Measurements from ENCODE around the gene MTR. TPM values are rescaled to one million over a fixed set of nuclear protein-coding genes. Genes with fewer than 3 reads are reported as not detected.

The MTR gene
- total and polyA plus RNA-seq, 9 of the 15 experiments (the other 6 are each of a cell fraction or from before 2014, with no cell fraction given): 3.4 to 44.3 (median 20.3) TPM

- TF ChIP-seq IRF2 (CRISPR knock-in tag; IDR thresholded peaks at IDR 0.05) (no peak), GTF2A2 (tag; IDR thresholded peaks at IDR 0.05) (no peak), GATAD2A (IDR thresholded peaks at IDR 0.05) (no peak), PHF20 (IDR thresholded peaks at IDR 0.05; ENCODE audit: partially characterized antibody) (no peak), EZH2 (IDR thresholded peaks at IDR 0.05; ENCODE audit: borderline replicate concordance, low read depth, low read length) (no peak), SMARCE1 (IDR thresholded peaks at IDR 0.05) (0 out of 2 replicates have a peak, but pooled peaks have one; percentile 17), RFX5 (IDR thresholded peaks at IDR 0.05; ENCODE audit: low read depth, low read length) (no peak), RBM14 (IDR thresholded peaks at IDR 0.05; ENCODE audit: borderline replicate concordance, insufficient read depth, low read depth, low read length) (no peak), PCBP1 (IDR thresholded peaks at IDR 0.05; ENCODE audit: low read depth, low read length, poor library complexity, severe bottlenecking) (no peak), YY1 (IDR thresholded peaks at IDR 0.05; ENCODE audit: borderline replicate concordance in 1 of 3, control insufficient read depth in 1 of 3, extremely low read depth in 1 of 3, insufficient read depth in 3 of 3, insufficient read length in 1 of 3, insufficient replicate concordance in 2 of 3, low read depth in 1 of 3, low read length in 2 of 3) (peak in 1 of 3 experiments; percentile 15), WHSC1 (IDR thresholded peaks at IDR 0.05; ENCODE audit: low read length) (no peak), NFIC (IDR thresholded peaks at IDR 0.05) (peak; percentile 79), ZNF431 (CRISPR knock-in tag; IDR thresholded peaks at IDR 0.05) (no peak), MITF (IDR thresholded peaks at IDR 0.05) (no peak), FOXM1 (IDR thresholded peaks at IDR 0.05; ENCODE audit: low read depth) (peak; percentile 63; the same call in 1 of the 2 replicates), FOXM1 (CRISPR knock-in tag; IDR thresholded peaks at IDR 0.05; ENCODE audit: low read depth) (no peak), KHSRP (IDR thresholded peaks at IDR 0.05) (no peak), HDAC1 (IDR thresholded peaks at IDR 0.05) (peak in 1 of 2 experiments; percentile 53; a peak in 2 of 4 replicates), ATF1 (CRISPR knock-in tag; IDR thresholded peaks at IDR 0.05) (no peak), ATF1 (tag; IDR thresholded peaks at IDR 0.05) (no peak)
- TF ChIP-seq, protein P1, sequence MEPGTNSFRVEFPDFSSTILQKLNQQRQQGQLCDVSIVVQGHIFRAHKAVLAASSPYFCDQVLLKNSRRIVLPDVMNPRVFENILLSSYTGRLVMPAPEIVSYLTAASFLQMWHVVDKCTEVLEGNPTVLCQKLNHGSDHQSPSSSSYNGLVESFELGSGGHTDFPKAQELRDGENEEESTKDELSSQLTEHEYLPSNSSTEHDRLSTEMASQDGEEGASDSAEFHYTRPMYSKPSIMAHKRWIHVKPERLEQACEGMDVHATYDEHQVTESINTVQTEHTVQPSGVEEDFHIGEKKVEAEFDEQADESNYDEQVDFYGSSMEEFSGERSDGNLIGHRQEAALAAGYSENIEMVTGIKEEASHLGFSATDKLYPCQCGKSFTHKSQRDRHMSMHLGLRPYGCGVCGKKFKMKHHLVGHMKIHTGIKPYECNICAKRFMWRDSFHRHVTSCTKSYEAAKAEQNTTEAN (CRISPR knock-in tag; IDR thresholded peaks at IDR 0.05): no peak
- TF ChIP-seq, protein P2, sequence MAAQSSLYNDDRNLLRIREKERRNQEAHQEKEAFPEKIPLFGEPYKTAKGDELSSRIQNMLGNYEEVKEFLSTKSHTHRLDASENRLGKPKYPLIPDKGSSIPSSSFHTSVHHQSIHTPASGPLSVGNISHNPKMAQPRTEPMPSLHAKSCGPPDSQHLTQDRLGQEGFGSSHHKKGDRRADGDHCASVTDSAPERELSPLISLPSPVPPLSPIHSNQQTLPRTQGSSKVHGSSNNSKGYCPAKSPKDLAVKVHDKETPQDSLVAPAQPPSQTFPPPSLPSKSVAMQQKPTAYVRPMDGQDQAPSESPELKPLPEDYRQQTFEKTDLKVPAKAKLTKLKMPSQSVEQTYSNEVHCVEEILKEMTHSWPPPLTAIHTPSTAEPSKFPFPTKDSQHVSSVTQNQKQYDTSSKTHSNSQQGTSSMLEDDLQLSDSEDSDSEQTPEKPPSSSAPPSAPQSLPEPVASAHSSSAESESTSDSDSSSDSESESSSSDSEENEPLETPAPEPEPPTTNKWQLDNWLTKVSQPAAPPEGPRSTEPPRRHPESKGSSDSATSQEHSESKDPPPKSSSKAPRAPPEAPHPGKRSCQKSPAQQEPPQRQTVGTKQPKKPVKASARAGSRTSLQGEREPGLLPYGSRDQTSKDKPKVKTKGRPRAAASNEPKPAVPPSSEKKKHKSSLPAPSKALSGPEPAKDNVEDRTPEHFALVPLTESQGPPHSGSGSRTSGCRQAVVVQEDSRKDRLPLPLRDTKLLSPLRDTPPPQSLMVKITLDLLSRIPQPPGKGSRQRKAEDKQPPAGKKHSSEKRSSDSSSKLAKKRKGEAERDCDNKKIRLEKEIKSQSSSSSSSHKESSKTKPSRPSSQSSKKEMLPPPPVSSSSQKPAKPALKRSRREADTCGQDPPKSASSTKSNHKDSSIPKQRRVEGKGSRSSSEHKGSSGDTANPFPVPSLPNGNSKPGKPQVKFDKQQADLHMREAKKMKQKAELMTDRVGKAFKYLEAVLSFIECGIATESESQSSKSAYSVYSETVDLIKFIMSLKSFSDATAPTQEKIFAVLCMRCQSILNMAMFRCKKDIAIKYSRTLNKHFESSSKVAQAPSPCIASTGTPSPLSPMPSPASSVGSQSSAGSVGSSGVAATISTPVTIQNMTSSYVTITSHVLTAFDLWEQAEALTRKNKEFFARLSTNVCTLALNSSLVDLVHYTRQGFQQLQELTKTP (IDR thresholded peaks at IDR 0.05; ENCODE audit: low read depth in 1 of 2, partially characterized antibody in 2 of 2): no peak
These were observed 119.3 kb downstream of the MTR start (continued) for GRCh38 chr1:236914375-236914774.

Data from K562 (cell line).